GM18868 (cell line): ENCODE data around the gene MYO16.

Experiments
- ATAC-seq: cut with Tn5 transposase; IDR thresholded peaks from one replicate; pipeline ENCODE4 v1.9.1; 2021; ENCODE audit warnings: mild to moderate bottlenecking, moderate library complexity; ENCODE audit not compliant: unreplicated experiment

MYO16 gene

DNA sequence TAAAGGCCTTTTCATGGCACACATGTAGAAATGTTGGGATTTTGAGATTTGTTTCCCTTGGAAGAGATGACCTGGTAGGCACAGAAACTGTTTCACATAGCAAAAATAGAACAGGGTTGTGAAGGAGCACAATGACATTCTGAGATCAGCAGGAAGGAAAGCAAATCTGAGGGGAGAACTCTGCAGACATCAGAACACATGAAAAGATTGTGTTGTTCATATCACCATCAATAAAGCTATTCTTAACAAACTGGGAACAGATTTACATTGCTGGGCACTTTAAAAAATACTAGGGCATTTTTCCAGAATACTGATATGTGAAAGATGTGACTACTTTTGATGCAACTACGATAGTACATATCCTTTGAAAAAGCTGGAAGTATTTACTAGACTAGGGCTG is 481.7 kb downstream of the MYO16 start:
- no peak for ATAC-seq

DNA sequence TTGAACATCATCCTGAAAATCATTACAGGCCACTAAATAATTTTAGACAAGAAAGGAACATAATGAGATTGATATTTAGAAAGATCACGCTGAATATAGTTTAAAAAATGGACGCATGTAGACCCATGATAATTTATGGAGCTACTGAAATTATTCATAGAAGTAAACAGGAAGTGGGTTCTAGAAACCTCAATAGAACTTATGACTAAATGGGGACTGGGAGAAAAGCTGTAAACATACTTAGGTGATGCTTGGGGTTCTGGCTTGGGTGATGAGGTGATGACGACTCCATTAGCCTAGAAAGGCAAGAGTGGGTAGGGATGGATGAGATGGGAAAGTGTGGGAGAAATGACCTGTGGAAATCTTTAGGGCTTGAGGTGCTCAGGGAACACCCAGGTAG is 484.0 kb downstream of the MYO16 start:
- ATAC-seq = peak; percentile 50

DNA sequence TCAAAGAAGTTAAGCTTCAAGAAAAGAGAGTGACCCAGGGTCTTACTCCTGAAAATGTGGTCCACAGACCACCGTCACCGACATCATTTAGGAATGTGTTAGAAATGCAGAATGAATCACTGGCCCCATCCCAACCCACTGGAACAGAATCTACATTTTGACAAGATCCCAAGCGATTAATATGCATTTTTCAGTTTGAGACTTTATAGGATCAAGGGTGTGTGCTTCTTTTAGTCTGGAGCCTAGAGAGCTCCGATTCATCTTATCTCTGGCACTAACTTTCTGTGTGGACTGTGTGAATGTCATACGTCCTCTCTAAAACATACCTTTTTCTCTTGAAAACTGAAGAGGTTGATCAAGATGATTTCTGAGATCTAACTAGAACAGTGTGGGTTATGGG is 484.8 kb downstream of the MYO16 start:
- no peak for ATAC-seq

DNA sequence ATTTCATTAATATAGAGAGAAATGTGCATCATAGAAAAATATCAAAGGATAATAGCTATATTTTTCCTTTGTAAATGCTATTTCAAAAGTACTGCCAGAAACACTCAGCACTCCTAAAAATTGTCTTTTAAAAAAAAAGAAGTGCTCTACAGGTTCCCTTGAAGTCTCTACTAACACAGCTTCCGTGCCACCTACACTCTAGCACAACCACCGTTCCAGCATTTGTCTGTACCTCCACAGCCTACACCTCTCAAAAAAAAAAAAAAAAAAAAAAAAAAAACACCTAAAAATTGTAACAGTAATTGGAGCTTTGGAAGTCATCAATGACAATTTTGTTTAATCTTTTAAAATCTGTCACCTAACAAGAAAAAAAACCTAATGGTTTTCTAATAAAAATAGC is 485.6 kb downstream of the MYO16 start:
- no peak for ATAC-seq

DNA sequence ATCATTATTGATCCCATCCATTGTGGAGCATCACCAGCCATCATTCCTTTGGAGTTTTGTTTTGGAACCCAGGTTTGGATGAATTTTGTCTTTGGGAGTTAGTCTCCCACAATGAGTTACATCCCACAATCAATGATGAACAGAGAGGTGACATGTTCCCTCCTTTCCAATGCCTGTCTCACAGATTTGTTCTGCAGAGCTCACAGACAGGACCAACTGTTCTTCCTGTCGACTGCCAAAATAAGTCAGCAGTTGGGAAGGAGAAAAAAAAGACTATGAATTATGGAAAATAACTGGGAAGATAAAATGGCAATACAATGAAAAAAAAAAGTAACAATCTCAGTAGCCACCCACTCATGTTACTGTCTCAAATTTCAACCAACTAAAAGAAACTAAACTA is 489.1 kb downstream of the MYO16 start:
- ATAC-seq = no peak

DNA sequence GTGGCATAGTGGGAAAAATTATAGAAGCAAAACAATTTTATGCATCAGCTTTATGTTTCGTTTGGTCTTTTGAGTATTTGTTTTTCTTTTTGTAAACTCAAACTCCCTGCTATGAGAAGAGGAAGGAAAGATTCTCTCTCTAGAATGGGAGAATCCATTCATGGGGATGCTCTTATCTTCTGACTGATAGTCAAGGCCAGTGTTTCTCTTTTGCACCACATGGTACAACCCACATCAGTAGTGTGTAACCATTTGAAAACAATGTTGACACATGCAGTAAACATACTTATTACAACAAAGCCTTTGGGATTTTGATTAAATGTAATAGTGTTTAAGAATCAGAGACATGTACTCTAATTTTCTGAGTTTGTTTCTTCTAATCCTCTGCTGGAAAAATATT is 490.5 kb downstream of the MYO16 start:
- no peak for ATAC-seq

DNA sequence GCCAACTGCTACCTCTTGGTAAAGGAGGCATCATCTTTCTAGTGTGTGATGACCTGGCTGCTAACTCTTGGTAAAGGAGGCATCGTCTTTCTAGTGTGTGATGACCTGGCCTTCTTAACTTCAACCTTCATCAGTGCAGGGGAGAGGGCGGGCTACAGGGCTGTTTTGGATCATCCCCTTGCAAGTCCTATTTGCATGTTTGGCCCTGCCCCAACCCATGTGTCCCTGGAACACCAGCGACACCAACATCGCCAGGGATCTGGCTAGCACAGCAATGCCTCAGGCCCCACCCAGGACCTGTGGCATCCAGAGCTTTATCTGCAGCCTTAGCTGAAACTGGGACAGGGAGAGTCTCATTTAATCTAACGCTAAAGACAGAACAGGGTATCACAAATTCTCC is 492.4 kb downstream of the MYO16 start:
- ATAC-seq = no peak

DNA sequence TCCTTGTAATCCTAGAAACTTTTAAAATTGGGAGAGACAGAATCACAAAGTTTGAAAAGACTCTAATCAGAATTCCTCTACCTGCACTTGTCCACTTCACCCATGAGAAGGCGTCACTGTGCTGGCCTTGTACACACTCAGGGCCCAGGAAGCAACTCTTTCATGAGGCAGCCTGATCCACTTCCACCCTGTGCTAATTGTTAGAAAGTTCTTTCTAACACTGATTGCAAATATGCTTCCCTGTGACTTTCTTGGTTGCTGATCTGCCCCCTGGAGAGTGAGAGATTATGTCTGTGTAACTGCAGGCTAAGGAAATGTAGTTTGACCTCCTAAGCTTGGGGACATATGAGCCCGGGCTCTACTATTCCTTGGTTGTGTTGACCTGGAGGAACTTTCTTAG is 494.6 kb downstream of the MYO16 start:
- no peak for ATAC-seq

DNA sequence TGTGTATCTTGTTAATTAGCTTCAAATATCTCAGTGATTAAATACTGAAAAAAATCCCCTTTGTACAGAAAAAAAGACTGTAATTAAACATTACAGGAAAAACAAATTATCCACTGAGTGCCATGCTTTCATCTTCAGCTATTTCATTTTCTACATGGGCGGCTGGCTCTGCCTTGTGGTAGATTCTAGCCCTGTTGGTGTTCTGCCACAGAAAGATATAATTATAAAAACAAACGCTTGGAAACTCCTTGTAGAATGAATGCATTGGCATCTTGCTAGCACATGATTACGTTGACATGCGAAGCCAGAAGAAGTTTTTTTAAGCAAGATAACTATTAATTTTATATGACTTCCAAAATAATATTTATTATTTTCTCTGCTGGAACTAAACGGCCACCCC is 496.8 kb downstream of the MYO16 start:
- no peak for ATAC-seq

DNA sequence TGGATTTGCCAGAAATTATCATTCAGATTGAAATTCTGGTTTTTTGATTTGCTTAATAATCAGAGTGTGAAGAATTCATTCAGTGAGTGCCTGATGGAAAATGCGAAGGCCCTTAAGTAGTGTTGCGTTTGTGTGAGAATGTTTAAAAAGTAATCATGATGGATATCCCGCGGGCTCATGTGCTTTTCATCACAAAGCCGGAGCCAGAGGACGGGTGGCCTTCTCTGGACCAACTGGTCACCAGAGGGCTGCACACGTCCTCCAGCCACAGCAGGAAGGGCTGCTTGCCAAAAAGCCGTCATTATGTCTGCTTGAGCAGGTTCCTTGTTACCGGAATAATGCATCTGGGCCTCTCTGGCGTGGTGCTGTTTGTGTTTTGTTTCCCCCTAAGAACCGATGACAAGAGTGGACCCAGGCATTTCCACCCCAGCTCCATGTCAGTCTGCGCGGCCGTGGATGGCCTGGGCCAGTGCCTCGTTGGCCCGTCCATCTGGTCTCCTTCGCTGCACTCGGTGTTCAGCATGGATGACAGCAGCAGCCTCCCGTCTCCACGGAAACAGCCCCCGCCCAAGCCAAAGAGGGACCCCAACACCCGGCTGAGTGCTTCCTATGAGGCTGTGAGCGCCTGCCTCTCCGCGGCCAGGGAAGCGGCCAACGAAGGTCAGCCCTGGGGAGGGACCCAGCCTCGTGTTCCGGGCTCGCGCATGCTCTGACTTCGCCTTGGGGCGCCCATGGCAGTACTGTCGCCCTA is 497.7 kb downstream of the MYO16 start:
- ATAC-seq = no peak

DNA sequence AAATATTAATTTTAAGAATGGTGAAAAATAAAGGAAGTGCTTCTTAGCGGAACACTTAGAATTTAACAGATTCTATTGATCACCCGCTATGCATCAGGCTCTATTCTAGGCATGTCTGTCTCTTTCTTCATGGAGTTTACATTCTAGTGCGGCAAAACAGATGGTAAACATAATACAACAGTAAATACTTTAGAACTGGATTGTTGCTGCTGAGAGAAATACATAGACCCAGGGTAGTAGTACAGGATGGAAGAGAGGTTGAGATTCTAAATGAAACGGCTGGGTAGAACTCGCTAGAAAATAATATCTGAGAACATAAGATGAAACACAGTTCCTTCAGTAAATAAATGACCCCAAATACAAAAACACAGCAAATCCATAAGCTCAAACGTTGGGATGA is 498.7 kb downstream of the MYO16 start:
- no peak for ATAC-seq

DNA sequence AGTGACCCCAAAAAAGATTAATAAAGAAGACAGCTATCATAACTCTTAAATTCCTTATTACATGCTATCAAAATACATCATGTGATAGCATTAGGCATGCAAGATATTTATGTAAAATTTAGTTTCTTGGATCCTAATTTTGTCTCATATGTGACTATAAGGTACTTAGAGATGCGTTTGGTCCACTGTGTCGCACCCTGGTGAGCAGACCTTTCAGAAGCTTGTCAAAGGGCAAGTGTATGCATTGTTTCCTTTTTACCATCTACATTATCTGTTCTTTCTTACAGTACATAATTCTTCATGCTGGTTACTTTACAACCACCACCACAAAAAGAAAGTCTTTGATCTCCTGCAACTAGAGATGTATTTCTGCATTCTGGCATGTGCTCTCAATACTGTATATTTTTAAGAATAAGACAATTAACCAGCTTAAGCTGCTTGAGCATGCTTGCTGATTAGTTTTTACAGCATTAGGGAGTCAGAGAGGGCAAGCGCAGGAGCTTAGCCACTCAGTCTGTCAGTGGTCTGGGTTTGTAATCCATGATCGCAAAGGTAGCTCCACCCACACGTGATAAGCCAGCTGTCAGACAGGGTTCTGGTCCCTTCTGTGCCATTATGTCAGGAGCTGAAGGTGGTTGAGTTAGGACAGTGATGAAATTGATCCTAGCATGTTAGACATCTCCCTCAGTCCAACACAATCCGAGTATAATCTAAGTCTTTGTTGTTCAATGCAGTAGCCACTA is 500.9 kb downstream of the MYO16 start:
- ATAC-seq = no peak

DNA sequence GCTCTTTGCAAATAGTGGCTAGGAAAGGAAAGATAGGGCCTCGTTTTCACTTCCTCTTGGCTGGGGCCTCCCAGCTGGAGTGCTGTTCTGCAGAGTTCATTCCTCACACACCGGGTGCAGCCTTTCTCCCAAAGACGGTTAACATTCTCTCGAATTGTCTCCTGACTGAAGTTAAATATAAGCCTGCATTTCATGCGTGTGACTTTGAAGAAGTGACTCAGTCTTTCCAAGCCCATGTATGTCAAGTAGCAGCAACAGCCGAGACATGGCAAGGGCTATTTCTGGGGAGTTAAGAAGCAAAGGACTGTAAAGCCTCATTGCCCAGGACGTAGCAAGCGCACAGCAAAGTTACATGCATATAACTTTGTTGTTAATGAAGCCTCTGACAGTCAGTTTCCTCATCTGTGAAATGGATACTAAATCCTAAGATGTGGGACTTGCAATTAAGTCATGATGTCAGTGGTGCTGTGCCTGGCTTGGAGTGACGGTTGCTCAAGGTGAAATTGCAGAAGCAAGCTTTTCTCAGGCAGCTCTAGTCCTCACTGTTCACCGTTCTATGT is 502.4 kb downstream of the MYO16 start:
- peak; percentile 84 for ATAC-seq

DNA sequence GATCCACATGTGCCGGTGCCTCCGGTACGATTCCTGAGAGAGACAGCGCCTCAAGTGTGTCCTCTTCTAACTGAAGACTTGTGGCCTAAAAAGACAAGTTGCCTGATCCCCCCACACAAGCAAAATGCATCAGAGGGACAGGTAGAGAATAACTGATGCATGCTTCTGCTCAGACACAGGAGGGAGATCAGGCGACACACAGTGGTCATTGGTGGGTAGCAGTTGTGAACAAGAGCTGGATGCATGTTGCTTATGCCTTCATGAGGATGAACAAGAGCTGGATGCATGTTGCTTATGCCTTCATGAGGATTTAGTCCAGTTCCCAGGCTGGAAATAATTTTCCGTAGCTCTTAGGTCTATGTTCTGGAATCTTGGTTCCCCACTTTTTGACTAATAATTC is 505.6 kb downstream of the MYO16 start:
- no peak for ATAC-seq

DNA sequence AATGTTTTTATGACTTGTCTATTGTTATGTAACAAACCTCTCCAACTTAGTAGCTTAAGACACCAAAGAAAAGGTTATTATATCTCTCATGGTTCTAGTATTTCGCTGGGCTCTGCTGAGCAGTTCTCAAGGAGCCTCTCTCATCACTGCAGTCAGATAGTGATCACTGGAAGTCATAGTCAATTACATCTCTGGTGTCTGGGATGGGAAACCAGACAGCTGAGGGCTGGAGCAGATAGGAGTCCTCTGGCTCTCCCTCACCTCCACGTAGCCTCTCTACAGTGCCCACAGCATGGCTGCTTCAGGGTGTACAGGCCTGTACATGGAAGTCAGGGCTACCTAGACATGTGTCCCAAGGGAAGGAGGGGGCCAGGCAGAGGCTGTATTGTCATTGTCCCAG is 507.5 kb downstream of the MYO16 start:
- no peak for ATAC-seq

DNA sequence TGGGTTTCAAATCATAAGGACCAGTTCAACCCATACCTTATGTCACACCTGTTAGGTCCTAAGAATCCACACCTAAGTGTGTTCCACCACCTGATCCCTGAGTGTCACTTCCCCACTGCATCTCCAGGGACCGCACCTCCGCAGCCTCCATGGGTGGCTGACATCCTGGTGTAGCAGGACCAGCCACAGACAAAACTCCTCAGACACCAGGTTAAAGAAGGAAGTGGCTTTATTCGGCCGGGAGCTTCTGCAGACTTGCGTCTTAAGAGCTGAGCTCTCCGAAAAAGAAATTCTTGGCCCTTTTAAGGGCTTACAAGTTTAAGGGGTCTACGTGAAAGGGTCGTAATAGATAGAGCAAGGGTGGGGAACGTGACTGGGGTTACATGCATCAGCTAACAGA is 509.9 kb downstream of the MYO16 start:
- no peak for ATAC-seq

DNA sequence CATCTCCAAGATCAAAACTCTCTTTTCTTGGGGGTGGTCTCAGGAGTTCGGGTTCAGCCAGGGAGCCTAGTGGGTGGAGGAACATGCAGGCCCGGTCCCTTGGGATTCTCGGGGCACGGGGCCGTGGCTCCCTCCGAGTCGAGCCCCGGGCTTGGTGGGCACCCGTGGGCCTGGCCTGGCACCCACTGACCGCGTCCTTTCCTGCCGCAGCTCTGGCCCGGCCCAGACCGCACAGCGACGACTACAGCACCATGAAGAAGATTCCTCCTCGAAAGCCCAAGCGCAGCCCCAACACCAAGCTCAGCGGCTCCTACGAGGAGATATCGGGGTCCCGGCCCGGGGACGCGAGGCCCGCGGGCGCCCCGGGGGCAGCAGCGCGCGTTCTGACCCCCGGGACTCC is 510.6 kb downstream of the MYO16 start:
- ATAC-seq = no peak

DNA sequence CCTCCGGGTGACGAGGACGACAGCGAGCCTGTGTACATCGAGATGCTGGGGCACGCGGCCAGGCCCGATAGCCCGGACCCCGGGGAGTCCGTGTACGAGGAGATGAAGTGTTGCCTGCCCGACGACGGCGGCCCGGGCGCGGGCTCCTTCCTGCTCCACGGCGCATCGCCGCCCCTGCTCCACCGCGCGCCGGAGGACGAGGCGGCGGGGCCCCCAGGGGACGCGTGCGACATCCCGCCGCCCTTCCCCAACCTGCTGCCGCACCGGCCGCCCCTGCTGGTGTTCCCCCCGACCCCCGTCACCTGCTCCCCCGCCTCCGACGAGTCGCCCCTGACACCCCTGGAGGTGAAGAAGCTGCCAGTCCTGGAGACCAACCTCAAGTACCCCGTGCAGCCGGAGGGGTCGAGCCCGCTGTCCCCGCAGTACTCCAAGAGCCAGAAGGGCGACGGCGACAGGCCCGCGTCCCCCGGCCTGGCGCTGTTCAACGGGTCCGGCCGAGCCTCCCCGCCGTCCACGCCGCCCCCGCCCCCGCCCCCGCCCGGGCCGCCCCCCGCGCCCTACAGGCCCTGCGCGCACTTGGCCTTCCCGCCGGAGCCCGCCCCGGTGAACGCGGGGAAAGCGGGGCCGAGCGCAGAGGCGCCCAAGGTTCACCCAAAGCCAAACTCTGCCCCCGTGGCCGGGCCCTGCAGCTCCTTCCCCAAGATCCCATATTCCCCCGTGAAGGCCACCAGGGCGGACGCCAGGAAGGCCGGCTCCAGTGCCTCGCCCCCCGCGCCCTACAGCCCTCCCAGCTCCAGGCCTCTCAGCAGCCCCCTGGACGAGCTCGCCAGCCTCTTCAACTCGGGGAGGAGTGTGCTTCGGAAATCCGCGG is 511.3 kb downstream of the MYO16 start:
- no peak for ATAC-seq

DNA sequence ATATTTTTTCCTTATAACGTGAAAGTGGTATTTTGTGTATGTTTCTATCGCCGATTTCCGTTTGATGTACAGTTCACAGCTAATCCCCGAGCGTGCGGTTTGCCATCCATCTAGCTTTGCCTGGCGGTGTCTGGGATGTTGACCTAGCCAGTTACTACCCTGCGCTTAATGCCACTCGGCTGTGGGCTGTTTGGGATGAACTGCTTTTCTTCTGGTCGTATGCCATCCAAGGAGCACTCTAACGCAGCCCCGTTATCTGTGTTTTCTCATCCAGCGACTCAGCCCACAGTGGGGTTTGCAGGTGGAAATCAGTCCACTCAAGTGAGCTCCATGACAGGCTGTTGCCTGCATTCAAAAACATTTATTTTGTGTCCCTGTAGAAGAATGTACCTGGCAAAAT is 512.3 kb downstream of the MYO16 start:
- no peak for ATAC-seq

DNA sequence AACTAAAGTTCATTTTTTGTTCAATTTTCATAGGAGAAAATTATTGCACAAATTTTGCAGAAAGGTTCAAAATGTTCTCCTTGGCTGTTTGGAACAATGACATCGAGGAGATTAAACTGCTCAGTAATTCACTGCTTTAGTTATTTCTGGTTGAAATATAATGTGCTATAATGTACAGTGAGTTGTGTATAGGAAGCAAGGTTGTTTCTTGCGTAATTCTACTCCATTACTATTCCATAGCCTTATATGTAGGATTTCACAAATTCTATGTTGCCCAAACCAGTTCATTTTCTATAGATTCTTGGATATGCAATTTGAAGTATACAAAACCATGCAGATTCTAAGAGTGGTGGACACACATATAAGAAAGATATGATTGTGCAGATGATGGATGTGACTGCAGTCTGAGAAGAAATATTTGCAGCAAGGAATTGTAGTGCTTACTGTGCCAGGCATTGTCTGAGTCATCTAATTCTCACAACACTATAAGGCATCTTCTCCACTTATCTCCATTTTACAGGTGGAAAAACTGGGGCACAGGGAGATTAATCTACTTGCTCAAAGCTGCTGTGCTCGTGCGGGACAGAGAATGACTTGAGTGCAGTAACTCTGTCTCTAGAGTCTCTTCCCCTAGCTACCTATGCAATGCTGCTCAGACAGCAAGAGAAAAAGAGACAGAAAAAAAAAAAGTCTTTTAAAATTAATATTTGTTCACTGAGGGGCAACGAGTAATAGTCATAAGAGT is 515.5 kb downstream of the MYO16 start:
- no peak for ATAC-seq

DNA sequence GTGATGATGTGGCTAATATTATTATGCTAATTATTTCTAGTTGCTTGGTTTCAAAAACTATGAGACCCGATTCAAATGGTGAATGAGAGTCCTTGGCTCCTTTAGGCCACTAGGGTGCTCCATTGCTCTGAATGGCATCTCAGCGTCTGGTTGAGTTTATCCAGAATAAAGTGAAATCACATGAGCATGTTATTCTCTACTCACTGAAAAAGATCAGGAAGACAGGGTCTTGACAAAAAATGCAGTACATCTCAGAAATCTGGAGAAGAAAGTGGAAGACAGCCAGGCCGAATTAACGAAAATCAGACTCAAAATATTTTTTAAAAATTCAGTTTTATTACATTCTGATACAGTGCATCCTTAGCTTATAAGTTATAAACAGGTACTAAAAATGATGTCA is 516.2 kb downstream of the MYO16 start:
- ATAC-seq = peak; percentile 95
